GM08714 (cell line): ENCODE measurements around the gene SYNCRIP.
"Not testable (repeated sequence)": the region's sequence is repeated elsewhere in the genome, so short reads cannot be mapped to it uniquely, and the experiment has no call there.

Source experiments
- H3K4me3 ChIP-seq: fragments of 200-500 bp; sonication (Bioruptor generic); 2 replicates; pipeline ENCODE4 v1.5.1; 2014; ENCODE audit warnings: mild to moderate bottlenecking, low read length, inconsistent platforms
- ZNF274 ChIP-seq: IDR thresholded peaks from 2 replicates; pipeline ENCODE4 v1.6.1; 2012; ENCODE audit warnings: mild to moderate bottlenecking, low read depth, low read length

SYNCRIP gene

GRCh38 chr6:85641897-85642773 is 551 bp downstream of the SYNCRIP start:
- peak overlapping the region; percentile 100 for H3K4me3 ChIP-seq
- no peak for TF ChIP-seq ZNF274

GRCh38 chr6:85641522-85641896 is 1.2 kb downstream of the SYNCRIP start:
- H3K4me3 ChIP-seq: peak overlapping the region; percentile 100
- no peak for TF ChIP-seq ZNF274

- no peak for TF ChIP-seq ZNF274
- peak overlapping the region; percentile 100; the same call in 1 of the 2 replicates for H3K4me3 ChIP-seq
Measured at GRCh38 chr6:85640821-85641220, 1.9 kb downstream of the SYNCRIP start.

GRCh38 chr6:85637579-85637978 is 5.1 kb downstream of the SYNCRIP start:
- TF ChIP-seq ZNF274: no peak

GRCh38 chr6:85632164-85632942 is 10.3 kb downstream of the SYNCRIP start:
- no peak overlapping the region for H3K4me3 ChIP-seq
- no peak for TF ChIP-seq ZNF274

More at GRCh38 chr6:85637579-85637978, 5.1 kb downstream of the SYNCRIP start:
- no peak overlapping the region for H3K4me3 ChIP-seq

GRCh38 chr6:85631117-85631516 is 11.6 kb downstream of the SYNCRIP start:
- H3K4me3 ChIP-seq: not testable (repeated sequence)

- TF ChIP-seq ZNF274: no peak
- H3K4me3 ChIP-seq: no peak overlapping the region
Measured at GRCh38 chr6:85628353-85628752, 14.3 kb downstream of the SYNCRIP start.

- no peak overlapping the region for H3K4me3 ChIP-seq
- TF ChIP-seq ZNF274: no peak
Measured at GRCh38 chr6:85620308-85620707, 22.4 kb downstream of the SYNCRIP start.

- no peak for TF ChIP-seq ZNF274
- no peak overlapping the region for H3K4me3 ChIP-seq
Measured at GRCh38 chr6:85614780-85615179, 27.9 kb downstream of the SYNCRIP start.

- TF ChIP-seq ZNF274: no peak
Measured at GRCh38 chr6:85612690-85613474, 29.8 kb downstream of the SYNCRIP start.

GRCh38 chr6:85610182-85610895 is 32.3 kb downstream of the SYNCRIP start:
- no peak overlapping the region for H3K4me3 ChIP-seq
- TF ChIP-seq ZNF274: no peak

More at GRCh38 chr6:85612690-85613474, 29.8 kb downstream of the SYNCRIP start:
- no peak overlapping the region for H3K4me3 ChIP-seq

- no peak overlapping the region for H3K4me3 ChIP-seq
- TF ChIP-seq ZNF274: no peak
Measured at GRCh38 chr6:85602100-85602499, 40.6 kb downstream of the SYNCRIP start.

- no peak overlapping the region for H3K4me3 ChIP-seq
- TF ChIP-seq ZNF274: no peak
Measured at GRCh38 chr6:85600713-85601313, 41.9 kb downstream of the SYNCRIP start.
